GM12801 (cell line): ENCODE results near the gene SLC12A9.

Experiments
- TF ChIP-seq, protein P1 (sequence below): IDR thresholded peaks from one replicate; pipeline ENCODE4 v1.5.1; 2011; ENCODE audit warnings: control low read depth; ENCODE audit not compliant: insufficient read length; ENCODE audit errors: extremely low read depth

The SLC12A9 gene

DNA sequence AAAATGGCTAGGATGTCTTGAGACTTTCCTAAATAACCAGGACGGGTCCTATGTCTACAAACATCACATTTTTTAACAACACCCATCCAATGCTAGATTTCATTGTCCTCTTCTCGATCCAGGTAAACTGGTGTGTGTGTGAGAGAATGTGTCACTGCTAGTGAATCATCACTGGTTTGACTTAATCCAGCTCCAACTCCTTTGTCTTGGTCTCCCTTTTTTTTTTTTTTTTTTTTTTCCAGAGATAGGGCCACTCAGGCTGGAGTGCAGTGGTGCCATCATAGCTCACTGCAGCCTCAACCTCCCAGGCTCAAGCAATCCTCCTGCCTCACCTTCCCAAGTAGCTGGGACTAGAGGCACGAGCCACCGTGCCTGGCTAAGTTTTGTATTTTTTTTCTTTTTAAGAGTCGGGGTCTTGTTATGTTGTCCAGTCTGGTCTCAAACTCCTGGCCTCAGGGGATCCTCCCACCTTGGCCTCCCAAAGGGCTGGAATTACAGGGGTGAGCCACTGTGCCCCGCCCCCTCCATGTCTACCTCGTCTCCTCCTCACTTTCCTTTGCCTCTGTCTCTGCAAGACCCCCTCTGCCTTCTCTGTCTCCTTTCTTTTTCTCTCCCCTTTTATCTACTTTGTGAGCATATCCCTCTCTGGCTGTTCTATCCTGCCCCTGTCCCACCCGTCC, 39.2 kb downstream of the SLC12A9 start:
- TF ChIP-seq, protein P1, sequence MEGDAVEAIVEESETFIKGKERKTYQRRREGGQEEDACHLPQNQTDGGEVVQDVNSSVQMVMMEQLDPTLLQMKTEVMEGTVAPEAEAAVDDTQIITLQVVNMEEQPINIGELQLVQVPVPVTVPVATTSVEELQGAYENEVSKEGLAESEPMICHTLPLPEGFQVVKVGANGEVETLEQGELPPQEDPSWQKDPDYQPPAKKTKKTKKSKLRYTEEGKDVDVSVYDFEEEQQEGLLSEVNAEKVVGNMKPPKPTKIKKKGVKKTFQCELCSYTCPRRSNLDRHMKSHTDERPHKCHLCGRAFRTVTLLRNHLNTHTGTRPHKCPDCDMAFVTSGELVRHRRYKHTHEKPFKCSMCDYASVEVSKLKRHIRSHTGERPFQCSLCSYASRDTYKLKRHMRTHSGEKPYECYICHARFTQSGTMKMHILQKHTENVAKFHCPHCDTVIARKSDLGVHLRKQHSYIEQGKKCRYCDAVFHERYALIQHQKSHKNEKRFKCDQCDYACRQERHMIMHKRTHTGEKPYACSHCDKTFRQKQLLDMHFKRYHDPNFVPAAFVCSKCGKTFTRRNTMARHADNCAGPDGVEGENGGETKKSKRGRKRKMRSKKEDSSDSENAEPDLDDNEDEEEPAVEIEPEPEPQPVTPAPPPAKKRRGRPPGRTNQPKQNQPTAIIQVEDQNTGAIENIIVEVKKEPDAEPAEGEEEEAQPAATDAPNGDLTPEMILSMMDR: no peak

DNA sequence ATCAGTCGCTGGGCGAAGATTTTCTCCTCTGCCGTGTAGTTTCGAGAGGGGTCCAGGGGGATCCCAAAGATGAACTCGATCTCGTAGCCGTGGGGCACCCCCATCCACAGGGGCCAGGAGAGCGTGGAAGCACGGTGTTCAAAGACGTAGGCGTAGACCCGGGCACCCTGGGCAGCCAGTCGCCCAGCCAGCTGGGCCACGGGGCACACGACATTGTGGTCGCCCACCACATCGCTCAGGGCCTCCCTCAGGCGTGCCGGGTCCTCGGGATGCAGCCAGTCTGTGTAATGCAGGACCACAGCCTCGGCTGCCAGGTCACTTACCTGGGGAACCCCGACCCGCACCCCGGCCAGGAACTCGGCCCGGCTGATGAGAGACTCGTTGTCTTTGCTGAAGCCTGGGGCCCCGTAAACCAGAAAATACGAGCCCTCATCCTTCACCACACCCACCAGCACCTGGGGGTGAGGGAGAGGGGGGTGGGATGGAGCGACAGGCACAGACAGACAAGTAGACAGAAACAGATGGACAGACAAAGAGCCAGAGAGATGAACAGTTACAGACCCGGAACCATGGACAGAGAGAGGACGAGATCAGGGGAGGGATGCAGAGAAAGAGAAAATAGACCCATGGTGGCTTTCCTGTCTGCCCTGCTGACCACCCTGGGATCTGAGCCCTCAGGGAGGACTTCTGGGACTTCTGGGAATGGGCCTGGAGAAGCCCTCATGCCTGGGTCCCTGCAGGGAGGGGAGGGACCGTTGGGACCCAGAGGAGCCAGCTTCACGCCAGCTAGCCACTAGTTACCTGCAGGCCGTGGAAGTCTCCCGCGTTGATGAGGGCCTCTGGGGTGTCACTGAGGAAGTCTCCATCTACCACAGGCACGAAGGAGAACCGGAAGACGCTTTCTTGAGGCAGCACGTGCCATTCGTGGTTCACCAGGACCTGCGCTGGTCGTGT, 40.1 kb downstream of the SLC12A9 start:
- TF ChIP-seq, protein P1: no peak

DNA sequence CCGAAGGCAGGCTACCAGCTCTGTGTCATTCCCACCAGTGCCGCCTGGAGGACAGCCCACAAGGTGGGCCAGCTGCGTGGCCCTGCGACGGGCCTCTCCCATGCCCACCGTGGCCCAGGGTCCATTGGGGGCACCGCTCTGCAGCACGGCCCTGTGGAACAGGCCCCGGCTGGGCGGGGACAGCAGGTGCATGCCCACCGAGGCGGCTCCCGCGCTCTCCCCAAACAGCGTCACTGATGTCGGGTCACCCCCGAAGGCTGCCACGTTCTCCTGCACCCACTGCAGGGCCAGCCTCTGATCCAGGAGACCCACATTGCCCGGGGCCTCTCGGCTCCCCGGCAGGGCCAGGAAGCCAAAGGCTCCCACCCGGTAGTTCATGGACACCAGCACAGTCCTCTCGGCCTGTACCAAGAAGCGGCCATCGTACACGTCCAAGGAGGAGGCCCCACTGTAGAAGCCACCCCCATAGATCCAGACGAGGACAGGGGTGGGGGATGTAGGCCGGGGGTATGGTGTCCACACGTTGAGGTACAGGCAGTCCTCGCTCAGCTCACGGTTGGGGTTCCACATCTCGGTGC, 40.9 kb downstream of the SLC12A9 start:
- TF ChIP-seq, protein P1: no peak

DNA sequence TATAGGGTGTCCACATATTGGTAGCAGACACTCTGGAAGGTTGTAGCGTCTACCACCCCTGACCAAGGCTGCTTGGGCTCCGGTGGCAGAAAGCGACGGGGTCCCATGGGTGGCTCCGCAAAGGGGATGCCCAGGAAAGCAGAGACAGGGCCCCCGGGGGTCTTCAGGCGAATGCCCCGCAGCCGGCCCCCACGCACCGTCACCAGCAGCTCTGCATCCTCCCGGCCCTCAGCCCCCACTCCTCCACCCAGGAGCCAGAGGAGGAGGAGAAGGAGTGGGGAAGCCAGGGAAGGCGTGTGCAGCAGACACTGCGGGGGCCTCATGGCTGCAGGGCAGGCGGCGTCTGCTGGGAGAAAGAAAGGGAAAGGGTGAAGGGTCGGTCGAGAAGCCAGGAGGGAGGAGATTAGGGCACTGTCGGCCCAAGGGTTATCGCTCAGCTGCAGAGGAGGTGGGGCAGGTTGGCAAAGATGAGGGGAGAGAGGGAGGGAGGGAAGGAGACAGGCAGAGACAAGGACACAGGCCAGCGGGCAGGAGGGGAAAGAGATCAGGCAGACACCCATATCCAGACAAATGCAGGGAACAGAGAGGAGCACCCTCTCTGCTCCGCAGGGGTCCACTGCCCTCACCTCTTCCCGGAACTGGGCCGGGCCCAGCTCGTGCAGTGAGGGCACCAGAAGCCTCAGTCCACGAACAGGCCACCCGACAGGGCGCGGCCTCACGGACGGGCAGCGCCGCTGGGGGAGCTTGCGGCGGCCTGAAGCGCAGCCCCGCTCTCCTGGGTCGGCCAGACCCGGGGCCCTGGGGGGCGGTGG, 41.6 kb downstream of the SLC12A9 start:
- TF ChIP-seq, protein P1: no peak

DNA sequence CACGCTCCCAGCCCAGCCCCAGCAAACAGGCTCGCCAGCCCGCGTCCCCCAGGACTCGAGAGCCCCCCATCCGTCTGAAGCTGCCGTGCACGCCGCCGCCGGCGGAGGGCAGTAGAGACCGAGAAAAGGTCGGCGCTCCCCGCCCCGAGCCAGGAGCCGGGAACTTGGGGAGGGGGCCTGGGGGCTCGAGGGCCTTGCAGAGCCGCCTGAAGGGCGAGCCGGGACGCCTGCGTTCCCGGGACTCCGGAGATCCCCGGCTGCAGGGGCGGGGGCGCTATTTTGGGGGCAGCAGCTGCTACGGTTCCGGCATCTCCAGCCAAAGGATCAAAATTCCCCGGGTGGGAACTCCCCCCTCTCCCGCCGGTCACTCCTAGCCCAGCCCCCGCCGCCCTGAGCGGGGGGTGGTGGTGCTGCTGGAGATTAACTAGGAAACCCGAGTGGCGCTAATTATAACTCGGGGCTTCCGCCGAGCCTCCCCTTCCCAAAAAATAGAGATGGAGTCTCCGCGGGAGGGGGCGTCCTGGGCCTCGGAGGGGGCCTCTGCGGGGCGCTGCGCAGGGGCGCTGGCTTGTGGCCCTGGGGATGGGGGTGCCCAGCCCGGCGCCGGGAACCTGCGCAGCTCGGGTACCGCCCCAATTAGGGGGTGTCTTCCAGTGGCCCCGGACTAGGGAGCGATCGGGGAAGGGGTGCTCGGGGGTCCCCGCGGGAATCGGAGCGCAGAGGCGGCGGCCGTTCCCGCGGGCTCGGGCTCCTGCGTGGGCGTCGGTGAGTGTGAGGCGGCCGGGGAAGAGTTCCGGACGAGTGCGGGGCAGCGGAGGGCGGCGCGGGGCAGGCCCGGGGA, 42.6 kb downstream of the SLC12A9 start:
- TF ChIP-seq, protein P1: no peak

DNA sequence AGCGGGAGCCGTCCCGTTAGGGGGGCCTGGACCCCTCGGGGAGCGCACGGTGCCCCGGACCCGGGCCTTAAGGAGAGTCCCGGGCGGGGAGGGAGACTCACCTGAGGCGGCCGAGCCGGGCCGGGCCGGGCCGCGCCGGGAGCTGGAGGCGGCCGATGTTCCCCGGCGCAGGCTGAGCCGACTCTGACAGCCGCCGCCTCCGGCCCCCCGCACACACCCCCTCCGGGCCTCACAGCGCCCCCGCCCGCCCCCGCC, 43.1 kb downstream of the SLC12A9 start, which contains the start of gene ACHE:
ACHE (minus strand) TSS at position 188 of the 255 bp plus-strand sequence. CDS start 1,656 bp downstream, outside the sequence.
- TF ChIP-seq, protein P1: no peak
